Activated CD4-positive, CD25-positive, alpha-beta regulatory T cell treated with anti-CD3 and anti-CD28 coated beads, Interleukin-2, amount 50 U/mL, for 16 hours (primary cell): Measurements from ENCODE around the gene TEAD3.

Experiments
- DNase-seq: peaks from one replicate; pipeline ENCODE4 v3.0.0-alpha.2; 2020; ENCODE audit warnings: low read depth, low spot score

Gene TEAD3

DNA sequence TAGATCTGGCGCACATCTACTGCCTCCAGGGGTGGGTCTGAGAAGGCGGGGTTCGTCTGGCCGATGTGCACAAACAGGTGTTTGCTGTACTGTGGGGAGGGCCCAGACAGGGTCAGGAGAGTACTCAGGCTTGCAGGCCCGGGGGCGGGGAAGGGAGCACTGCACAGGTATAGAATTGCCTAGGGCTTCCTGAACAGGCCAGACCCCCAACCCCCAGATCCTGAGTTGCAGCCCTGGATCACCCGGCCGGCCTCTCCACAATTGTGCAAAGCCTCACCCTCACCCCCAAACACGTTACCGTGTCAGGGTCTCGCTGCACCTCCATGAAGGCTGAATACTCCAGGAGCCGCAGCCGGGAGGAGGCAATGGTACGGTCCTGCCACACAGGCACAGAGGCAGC, 20.9 kb downstream of the TEAD3 start:
- no peak for DNase-seq

DNA sequence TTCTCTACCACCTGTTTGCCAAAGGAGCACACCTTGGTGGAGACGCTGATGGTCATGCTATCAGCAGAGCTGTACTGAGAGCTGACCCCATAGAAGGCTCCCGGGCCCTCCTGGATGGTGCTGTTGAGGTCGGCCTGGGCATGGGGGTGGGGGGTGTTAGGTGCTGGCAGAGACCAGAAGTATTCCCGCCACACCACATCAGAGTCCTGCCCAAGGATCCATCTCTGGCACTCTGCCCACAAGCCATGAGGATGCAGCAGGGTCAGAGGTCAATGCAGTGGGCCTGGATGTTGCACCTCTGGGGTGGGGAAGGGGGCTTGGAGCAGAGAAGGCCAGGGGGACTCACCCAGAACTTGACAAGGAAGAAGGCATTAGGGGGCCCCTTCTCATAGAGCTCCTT, 21.3 kb downstream of the TEAD3 start:
- no peak for DNase-seq

DNA sequence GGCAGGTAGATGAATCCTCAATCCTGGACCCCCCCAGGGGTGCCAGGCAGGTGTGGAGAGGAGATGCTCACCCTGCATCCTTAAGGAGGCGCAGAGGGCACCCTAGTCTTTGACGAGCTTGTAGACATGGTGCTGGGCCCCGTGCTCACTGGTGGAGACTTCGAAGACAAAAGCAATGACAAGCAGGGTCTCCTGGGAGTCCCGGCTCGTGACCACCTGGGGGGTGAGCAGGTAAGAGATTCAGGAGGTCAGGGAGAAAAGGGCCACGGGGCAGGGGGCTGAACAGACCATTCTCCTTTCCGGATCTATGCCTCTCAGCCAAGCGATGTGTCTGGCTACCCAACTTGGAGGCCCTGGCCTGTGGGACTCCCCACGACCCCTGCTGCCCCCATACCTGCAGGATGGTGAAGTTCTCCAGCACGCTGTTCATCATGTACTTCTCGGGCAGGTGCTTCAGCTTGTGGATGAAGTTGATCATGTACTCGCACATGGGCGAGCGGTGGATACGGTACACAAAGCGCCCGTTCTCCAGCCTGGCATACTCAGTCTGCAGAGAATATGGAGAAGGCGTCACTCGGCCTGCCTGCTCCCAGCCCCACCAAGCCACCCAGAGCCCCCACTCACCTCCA, 21.8 kb downstream of the TEAD3 start:
- DNase-seq, result no peak

DNA sequence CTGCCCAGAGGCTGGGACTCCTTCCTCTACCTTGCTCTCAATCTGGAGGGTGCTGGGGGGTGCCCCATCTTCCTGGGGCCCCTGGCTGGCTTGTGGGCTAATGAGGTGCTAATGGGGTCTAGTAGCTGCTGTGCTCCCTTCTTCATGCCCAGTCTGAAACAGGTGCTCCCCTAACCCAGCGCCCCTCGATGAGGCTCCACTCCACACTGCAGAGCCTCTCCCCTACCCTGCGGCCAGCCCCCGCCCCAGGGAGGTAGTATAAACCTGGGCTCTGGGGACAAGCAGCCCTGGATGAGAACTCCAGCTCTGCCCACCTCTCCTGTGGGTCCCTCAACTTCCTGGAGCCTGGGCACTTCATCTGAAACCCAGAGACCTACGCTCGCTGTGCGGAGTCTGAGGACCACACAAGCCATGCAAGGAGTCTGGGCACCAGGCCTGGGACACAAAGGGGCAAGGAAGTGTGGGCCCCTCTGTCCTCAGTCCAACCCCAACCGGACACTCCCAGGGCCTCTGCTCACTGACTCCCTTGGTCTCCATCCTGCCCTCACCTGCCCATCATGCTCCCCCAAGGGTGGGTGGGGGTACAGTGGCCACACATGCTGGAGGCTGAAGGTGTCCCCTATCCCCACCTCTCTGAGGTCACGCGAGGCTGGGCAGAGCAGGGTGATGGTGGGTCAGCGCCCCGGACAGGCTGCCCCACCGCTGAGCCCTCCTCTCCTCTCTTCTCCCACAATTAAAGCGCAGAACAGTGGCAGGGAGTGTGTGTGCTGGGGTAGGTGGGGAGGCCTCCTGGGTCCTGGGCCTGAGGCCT, 22.5 kb downstream of the TEAD3 start:
- DNase-seq, result no peak

DNA sequence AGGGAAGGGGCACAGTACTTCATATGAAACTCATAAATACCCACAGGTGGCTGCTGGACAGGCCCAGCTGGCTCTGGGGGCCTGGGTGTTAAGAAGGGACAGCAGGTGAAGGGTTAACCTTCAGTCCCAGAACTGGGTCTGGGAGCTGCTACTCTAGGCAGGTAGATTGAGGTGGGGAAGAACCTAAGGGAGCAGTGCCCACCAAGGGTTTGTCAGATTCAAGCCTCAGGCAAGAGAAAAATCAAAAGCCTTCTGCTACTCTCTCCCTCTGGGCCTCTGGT, 23.1 kb downstream of the TEAD3 start:
- DNase-seq, result no peak

DNA sequence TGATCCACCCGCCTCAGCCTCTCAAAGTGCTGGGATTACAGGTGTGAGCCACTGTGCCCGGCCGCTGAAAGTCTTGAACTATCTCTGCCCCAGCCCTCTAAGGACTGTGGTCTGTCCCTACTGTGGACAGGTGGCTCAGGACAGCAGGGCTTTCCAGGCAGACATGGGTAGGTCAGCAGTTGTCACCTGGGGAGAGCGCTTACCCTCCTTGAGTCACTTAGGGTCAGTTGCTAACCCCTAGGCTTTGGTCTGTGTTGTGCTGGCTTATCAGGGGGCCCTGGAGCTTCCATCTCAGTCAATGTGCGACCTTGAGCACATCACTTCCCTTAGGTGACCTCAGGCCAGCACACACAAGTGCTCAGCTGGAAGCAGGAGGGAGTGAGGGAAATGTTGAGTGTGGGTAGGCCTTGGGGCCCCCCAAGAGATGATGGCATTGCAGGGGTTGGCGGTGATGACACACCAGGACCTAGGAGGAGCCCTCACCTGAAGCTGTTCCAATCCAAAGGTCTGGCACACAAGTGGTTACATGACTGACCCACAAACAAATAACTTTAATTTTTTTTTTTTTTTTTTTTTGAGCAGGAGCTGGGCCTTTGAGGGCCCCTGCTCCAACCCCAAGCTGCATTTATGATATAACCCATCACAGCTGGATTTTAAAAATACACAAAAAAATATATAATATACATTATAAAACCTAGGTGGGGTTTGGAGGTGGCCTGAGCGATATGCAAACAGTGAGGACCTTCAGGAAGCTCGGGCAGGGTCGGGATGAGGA, 23.6 kb downstream of the TEAD3 start:
- DNase-seq, result no peak

DNA sequence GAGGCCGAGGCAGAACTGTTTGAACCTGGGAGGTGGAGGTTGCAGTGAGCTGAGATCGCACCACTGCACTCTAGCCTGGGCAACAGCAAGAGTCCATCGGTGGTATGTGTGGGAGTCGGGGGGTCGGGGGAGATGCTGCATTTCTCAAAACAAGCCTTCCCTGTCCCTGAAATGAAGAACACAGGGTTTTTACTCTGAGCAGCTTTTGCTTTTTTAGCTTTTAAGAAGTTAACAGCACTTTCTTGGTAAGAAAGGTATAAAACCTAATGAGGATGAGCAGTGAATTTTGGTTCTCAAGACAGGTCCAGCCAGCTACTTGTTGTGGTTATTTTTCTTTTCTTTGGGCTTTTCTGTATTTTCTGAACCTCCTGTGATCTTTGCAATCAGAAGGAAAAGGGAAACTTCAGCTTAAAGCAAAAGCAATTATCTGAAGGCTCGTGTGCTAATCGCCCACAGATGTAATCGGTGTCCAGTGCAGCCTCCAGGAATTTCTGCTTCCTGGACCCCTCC, 25.0 kb downstream of the TEAD3 start:
- no peak for DNase-seq

DNA sequence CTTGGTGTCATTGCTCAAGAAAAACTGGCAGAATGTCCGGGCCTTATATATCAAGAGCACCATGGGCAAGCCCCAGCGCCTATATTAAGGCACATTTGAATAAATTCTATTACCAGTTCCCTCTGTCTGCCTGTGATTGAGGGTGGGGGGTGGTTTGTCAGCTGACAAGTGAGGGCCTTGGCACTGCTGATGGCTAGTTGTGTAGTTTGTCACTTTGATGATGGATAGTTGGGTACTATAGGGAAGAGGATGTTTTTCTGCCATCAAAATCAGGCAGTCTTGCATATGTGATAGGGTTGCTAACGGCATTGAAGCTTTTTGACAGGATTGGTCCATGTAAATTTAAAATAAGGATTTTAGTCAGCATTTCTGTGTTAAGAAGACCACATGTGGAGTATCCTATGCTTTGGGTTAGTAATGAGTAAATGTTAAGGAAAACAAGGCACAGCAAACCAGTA, 26.2 kb downstream of the TEAD3 start:
- DNase-seq, result no peak

DNA sequence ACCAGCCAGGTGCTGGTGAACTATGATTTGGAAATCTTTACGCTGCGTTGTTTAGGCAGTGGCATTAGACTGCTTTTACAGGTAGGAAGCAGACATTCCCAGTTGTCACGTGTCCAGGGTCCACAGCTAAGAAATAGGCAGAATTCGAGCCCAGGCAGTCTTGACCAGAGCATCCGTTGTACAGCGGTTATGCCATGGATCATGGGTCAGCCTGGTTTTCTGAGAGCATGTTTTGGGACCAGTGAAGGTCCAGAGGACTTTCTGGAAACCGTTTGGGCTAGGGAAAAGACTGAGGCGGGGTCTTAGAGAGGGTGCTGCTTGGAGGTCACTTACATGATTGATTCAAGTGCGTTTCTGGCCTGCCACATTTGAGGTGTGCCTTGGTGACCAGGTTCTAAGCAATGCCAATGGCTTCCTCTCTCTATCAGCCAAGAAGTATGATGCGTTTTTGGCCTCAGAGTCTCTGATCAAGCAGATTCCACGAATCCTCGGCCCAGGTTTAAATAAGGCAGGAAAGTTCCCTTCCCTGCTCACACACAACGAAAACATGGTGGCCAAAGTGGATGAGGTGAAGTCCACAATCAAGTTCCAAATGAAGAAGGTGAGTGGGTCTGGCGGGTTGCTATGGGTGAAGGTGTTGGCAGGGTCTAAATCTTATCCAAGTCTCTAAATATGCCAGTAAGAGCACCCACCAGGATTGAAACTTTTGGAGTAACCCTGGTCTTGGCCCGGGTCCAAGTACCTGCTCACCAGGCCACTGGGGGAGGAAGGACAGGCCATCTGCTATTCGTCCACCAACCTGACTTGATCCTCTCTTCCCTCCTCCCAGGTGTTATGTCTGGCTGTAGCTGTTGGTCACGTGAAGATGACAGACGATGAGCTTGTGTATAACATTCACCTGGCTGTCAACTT, 26.9 kb downstream of the TEAD3 start:
- DNase-seq, result no peak

DNA sequence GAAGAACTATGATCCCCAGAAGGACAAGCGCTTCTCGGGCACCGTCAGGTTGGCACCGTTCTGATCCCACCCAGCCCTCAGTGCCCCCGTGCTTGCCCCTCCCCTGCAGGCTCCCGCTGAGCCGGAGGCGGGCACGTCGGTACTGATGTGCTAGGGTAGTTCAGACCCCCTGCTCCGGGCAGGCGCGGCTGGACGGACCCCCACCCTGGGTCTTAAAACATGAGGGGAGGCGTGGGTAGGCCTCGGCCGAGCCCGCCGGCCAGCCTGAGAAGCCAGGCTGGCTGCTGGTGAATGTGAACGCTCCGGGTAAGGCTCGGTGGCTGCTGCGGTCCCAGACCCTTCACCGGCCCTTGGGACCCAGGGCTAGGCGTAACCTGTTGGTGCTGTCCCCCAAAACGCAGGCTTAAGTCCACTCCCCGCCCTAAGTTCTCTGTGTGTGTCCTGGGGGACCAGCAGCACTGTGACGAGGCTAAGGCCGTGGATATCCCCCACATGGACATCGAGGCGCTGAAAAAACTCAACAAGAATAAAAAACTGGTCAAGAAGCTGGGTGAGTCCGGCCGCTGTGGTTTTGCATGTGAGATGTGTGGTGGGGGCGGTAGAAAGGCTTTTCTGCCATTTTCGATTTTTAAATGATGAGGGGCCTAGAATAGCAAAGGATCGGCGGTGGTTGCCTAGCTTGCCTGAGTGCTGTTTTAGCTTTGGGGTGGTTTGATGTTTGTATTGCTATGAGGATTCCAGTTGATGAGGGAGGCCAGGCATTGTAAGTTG, 27.7 kb downstream of the TEAD3 start:
- DNase-seq, result no peak

DNA sequence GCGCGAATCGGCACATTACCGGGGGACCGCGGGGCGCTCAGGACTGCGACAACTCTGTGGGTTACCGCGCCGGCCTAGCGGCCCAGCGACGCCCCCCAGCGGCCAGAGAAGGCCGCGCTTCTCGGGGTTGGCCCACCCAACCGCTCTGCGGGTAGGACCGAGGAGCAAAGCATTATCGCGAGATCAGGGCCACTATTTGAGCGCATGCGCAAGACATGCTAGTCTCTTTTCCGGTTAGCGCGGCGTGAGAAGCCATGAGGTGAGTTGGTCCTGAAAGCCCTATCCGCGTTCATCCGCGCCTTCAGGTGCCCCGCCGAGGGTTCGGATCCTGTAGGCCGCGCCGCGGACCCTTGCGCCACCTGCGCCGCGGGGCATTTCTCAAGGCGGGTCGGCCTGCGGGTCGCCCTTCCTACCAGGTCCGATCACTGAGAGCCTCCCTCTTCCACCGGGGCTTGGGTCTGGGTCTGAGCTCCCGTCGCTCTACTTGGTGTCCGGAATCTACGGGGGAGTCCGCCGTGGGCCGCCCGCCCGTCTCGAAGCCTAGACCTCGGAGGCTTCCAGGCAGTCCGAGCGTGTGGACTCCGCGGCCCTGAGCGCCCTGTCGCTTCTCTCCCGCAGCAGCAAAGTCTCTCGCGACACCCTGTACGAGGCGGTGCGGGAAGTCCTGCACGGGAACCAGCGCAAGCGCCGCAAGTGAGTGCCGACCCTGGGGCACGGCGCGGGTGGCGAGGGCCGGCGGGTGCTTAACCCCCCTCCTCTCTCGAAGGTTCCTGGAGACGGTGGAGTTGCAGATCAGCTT, 28.5 kb downstream of the TEAD3 start, which contains the start of gene RPL10A:
Gene RPL10A, plus strand, starts transcription at position 221 of the 799 bp plus-strand sequence. Its CDS starts 34 bp downstream, at position 255.
- peak; percentile 93 for DNase-seq

DNA sequence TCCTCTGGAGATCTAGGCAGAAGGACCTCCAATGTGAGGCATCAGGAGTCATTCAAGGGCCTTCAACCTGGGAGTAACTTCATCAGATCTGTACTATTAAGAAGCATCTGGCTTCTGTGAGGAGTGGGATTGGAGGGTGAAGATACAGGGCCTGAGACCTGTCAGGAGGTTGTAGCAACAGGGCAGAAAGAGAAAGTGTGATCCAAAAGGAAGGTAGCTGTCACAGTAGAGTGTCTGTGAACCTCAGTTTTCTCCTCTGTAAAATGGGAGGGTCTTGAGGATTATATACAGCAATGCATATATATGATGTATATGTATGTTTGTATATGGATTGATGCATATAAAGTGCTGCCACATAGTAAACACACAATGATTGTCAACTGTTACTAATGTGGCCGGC, 31.2 kb downstream of the TEAD3 start:
- no peak for DNase-seq

DNA sequence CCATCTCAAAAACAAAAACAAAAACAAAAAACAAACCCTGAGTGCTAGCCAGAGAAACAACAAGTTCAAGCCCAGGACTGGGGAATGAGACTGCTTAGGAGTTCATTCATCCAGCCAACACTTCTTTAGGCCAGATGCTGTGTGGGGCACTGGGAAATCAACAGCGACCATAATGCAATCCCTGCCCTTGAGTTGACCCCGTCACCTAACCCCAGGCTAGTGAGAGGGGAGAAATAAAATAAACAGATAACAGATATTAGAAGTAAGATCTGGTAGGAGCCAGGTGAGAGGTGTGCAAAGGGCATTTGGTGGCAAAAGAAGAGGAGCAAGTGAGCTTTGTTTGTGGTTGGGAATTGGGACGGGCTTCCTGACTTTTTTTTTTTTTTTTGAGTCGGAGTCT, 33.6 kb downstream of the TEAD3 start:
- DNase-seq, result no peak

DNA sequence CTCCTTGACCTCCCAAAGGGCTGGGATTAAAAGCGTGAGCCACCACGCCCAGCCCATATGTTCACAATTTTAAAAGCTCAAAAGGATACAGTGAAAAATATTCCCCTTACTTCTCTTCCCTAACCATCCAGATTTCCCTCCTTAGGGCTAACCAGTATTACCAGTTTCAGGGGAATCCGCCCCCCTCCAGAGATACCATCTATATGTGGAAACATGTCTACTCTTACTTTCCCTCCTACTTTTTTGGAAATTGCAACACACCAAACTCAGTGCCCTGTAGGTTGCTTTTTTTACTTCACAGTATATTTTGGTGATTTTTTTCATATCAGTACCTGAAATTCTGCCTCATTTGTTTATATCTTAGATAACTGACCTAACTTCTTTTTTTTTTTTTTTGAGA, 35.6 kb downstream of the TEAD3 start:
- no peak for DNase-seq

DNA sequence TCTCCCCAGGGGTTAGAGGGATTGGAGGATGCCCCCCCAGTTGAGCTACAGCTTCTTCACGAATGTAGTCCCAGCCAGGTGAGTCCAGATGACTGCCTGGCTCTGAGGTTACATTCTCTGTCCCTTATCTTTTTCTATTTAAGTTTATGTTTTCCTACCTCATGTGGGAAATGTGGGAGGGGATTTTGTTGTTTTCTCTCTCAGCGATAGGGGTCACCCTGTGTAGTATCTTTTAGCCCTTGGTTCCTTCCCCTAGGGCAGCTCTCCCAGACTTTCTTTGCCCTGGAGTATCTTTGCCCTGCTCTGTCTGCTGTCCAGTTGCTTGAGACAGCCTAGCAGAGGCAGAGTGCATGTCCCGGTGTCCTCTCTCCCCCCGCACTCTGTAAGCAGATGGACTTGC, 39.0 kb downstream of the TEAD3 start:
- no peak for DNase-seq

DNA sequence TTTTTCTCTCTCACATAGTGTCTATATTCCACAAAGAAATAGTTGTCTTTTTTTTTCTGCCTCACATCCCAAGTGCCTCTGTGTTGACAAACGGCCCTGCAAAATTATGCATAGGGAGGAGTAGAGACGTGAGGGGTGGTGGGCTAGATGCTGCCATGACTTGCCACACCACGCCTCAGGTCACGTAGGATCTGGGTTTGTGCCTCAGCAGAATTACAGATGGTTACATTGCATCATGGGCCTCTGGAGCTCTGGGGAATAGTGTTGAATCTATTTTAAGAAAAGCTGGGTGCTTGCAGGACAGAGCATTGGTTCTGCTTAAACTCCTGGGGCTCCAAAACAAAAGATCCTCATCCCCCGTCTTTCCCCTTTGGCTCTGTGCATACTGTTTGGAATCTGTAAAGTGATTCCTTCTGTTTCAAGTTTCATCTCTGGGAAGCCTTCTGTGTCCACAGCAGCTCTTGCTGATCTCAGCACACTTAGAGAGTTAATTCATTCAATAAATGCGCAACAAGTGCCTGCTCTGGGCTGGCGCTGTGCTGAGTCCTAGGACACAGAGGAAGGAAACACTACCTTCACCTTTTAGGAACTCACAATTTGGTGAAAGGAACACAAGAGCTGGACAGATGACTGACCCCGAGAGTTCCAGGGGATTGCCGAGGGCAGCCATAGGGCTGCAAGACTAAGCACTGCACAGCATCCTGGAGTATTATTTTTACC, 42.3 kb downstream of the TEAD3 start:
- no peak for DNase-seq

DNA sequence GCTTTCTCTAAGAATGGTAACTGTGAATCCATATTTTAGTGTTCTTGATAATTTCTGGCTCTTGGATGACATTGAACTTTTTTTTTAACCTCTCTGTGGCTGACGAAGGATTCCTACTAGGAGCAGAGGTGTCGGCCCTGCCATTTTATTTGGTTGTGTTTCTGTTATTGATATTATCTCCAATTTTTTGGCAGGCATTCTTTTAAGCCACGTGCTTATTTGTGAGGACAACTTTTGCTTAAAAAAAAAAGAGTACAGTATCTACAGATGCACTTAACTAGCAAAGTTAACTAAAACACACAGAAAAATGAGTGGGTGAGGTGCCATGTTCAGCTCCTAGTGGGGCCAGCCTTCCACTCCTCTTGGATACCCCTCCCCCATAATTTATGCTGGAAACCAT, 43.6 kb downstream of the TEAD3 start:
- no peak for DNase-seq

DNA sequence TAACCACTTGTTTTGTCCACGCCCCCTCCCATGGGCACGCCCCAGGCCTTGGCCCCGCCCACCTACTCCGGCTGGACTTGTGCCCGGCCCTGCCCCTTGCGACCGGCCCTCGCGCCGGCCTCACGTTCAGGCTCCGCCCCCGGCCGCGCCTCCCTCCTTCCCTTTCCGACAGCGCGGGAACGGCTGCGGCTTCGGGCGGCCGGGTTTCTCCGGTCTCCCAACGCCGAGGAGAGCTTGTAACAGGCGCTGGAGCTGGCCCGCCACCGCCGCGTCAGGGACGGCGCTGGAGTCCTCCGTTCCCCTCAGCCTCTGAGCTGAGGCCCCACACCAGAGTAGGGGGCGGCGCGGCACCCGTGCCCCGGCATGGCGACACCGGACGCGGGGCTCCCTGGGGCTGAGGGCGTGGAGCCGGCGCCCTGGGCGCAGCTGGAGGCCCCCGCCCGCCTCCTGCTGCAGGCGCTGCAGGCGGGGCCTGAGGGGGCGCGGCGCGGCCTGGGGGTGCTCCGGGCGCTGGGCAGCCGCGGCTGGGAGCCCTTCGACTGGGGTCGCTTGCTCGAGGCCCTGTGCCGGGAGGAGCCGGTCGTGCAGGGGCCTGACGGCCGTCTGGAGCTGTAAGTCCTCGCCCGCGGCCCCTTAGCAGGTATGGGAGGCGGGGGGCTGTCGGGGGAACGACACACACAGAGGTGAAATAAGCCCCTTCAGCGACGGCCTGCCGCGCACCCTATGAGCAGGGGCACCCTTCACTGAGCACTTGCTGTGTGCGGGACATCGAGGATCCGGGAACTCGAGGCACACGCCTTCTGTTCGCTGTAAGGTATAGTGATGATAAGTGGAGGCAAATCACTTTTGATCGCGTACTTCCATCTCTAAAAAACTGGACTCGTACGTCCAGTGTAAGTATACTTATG, 44.4 kb downstream of the TEAD3 start, which contains the start of gene FANCE:
Gene FANCE, plus strand, starts transcription at position 156 of the 908 bp plus-strand sequence. Its CDS starts 208 bp downstream, at position 364.
- peak; percentile 77 for DNase-seq
